ENCODE results near the gene CCKAR. TPM values are rescaled to one million over a fixed set of nuclear protein-coding genes. Genes with fewer than 3 reads are reported as not detected.

The CCKAR gene
- total RNA-seq: 0.12 TPM

GRCh38 chr4:26490111-26490959 is at the start of gene CCKAR:
Gene CCKAR (minus strand): TSS chr4:26490484. CDS start chr4:26490267, 217 bp downstream.

Other genes starting within 250 kb of the CCKAR start
- 77.9 TPM for gene RBPJ, start 169.5 kb downstream of the CCKAR start, total RNA-seq
- 38.1 TPM for gene TBC1D19, start 93.6 kb upstream of the CCKAR start, total RNA-seq

Measured in metanephros (tissue), 1 donor.